Pons (tissue), 1 donor: ENCODE measurements around the gene VWA1.
"Not testable (repeated sequence)": the region's sequence is repeated elsewhere in the genome, so short reads cannot be mapped to it uniquely, and the experiment has no call there.

Experiments
- DNase-seq: peaks from one replicate; pipeline ENCODE4 v3.0.0-alpha.2; 2016; ENCODE audit warnings: low spot score

Gene VWA1

DNA sequence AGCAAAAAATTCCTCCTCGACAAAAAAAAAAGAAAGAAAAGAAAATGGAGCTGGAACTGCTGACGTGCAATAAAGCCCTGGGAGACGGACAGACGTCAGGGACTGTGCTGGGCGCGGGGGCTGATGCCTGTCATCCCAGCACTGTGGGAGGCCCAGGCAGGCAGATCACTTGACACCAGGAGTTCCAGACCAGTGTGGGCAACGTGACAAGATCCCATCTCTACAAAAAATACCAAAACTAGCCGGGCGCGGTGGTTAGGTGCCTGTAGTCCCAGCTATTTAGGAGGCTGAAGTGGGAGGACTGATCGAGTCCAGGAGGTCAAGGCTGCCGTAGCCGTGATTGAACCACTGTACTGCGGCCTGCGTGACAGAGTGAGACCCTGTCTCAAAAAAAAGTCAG is 10.8 kb upstream of the VWA1 start:
- DNase-seq, result no peak

DNA sequence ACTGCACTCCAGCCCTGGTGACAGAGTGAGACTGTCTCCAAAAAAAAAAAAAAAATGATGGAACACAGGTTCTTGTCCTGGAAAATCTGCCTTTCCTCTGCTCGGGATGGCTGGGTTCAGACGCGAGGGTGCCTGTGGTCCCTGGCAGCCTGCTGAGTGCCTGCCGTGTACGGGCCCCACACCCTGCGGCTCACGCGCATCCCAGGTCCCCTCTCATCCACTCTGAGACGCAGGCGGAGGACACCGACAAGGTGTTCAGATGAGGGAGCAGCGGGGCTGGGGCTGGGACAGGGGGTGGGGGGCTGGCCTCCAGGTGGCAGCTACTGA is 10.1 kb upstream of the VWA1 start:
- no peak for DNase-seq

DNA sequence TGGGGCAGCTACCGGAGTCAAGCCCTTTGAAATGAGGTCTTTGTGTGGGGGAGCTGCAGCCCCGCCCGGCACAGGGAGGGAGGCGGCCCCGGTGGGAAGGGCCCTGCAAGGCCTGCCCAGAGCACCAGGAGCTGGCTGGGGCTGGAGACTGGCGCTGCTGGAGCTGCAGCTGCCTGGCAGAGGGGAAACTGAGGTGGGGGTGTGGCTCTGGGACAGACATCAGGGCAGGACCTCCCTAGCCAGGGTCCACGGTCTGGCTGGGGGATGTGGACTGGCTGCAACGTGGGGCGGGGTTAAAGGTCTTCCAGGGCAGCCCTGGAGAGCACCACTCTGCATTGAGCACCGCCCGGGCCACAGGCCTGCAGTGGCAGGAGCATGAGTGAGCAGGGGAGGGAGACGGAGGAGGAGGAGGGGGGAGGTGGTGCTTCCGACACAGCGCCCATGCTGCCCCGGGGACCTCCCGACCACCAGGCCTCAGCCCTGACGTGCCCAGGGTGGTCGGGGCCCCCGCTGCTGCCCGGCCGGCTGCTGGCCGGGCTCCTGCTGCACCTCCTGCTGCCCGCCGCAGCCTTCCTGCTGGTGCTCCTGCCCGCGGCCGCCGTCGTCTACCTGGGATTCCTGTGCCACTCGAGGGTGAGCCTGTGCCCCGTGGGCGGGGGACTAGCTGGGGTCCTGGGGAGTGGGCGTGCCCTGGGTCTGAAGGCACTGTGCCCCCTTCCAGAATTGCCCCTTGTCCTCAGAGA is 9.6 kb upstream of the VWA1 start:
- DNase-seq, result peak; percentile 82

DNA sequence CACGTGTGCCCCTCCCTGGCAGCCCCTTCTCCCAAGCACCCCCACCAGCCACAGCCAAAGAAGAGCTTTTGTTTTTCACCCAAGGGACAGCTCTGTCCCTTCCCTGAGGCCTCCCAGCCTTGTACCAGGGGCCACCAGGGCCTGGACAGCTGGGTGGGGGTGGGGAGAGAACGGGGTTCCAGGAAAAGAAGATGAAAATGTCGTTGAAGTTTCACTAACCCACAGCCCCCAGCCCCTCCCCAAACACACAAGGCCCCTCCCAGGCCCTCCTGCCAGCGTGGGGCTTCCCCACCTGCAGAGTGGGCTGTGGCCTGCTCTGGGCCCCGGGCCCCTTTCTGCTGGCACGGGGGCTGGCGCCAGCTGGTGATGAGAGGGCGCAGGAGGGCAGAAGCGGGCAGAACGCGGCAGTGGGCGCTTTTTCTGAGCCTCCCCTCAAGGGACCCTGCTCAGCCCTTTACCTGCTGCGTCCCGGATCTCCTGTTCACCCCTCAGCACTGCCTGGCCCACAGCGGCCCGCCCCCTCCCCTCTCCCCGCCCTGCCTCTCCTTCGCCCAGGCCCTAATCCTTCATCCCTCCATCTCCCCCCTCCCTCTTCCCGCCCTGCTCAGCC is 8.9 kb upstream of the VWA1 start:
- peak; percentile 87 for DNase-seq

DNA sequence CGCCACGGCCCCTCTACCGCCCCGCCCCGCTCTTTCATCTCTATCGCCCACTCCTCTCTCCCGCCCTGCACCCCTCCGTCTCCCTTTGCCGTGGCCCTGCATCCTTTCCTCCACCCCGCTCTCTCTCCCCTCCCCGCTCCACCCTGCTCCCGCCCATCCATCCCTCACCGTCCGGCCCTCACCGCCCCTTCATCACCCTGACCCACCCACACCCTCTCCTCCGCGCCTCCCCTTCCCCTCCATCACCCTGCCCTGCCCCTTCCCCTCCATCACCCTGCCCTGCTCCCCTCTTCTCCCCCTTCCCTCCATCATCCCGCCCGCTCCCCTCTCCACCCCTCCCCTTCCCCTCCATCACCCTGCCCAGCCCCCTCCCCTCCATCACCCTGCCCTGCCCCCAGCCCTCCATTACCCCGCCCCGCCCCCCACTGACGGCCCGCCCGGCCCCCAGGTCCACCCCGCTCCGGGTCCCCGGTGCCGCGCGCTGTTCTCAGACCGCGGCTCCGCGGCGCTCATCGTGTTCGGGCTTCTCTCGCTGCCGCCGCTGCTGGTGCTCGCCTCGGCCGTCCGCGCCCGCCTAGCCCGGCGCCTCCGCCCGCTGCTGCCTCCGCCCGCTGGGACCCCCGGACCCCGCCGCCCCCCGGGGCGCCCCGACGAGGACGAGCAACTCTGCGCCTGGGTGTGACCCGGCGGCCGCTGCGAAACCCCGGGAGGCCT is 8.2 kb upstream of the VWA1 start:
- DNase-seq, result no peak

DNA sequence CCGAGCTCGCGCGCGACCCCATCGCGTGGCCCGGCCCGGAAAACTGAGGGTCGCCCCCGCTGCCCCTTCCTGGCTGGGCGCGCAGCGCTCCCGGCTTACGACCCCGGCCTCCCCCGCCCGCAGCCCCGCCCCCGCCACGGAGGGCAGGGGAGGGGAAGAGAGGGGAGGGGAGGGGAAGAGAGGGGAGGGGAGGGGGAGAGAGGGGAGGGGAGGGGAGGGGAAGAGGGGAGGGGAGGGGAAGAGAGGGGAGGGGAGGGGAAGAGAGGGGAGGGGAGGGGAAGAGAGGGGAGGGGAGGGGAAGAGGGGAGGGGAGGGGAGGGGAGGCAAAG is 7.7 kb upstream of the VWA1 start:
- DNase-seq, result no peak

DNA sequence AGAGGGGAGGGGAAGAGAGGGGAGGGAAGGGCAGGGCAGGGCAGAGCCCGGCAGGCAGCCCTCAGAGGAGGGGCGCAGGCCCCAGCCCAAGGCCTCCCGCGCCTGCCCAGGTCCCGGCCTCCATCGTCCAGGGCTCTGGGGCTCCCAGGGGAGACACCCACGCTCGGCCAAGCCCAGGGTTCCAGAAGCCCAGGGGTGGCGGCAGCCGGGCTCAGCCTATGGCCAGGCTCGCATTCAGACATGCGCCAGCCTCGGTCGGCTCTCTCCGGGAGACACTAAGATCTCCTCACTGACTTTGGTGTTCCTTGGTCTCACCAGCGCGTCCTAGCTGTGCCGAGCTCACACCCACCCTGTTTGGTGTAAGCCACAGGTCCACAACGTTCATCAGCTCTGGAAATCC is 7.3 kb upstream of the VWA1 start:
- DNase-seq, result no peak

DNA sequence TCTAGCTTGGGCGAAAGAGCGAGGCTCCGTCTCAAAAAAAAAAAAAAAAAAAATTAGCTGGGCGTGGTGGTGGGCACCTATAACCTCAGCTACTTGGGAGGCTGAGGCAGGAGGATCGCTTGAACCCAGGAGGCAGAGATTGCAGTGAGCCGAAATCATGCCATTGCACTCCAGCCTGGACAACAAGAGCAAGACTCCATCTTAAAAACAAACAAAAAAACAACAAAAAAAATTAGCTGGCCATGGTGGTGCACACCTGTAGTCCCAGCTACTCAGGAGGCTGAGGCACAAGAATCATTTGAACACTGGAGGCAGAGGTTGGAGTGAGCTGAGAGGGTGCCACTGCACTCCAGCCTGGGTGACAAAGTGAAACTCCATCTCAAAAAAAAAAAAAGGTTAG is 6.5 kb upstream of the VWA1 start:
- DNase-seq, result not testable (repeated sequence)

DNA sequence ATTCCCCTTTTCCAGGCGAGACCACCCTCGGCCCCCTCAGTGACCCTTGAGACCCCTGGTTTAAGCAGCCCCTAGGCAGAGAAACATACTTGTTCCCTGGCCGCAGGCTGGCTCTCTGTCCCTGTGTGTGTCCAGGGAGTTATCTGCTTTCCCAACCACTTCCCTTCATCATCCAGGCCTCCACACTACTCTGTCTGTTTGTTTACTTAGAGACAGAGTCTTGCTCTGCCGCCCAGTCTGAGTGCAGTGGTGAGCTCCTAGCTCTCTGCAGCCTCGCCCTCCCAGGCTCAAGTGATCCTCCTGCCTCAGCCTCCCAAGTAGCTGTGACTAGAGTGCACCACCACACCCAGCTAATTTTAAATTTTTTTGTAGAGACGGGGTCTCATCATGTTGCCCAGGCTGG is 5.8 kb upstream of the VWA1 start:
- DNase-seq, result no peak

DNA sequence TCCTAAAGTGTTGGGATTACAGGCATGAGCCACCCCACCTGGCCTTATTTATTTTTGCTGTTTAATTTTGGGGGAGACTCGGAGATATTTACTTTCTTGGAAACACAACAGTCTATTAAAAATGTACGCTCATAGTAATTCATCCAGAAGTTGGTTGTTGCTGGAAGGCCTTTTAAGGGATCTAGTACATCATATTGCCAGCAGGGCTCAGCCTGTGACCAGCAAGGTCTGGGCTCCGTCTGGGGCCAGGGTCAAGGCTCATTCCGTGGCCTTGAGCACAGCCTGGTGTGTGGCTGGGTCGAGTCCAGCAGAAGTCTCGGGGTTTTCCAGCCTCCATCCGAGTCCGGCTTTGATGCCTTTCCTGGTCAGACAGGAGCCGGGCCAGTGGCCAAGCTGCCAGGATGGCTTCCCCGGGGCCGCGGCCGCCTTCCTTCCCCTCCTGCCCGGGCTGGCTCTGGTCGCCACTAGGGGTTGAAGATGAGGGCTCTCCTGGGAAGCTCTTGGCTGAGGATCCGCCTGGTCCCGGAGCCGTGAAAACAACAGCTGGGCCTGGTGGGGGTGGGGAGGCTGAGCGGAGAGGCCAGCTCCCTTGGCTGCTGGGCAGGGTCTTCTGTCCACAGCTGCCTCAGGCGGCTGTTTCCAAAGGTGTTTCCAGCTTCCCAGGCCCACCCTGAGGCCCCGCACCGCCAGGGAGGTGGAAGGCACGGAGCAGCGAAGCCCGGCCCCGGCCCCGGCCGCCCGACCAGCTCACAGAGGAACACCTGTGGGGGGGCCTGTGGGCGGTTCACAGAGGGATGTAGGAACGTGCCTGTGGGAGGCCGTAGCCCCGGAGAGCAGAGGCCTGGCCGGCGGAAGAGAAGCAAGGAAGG is 5.1 kb upstream of the VWA1 start:
- peak; percentile 72 for DNase-seq

DNA sequence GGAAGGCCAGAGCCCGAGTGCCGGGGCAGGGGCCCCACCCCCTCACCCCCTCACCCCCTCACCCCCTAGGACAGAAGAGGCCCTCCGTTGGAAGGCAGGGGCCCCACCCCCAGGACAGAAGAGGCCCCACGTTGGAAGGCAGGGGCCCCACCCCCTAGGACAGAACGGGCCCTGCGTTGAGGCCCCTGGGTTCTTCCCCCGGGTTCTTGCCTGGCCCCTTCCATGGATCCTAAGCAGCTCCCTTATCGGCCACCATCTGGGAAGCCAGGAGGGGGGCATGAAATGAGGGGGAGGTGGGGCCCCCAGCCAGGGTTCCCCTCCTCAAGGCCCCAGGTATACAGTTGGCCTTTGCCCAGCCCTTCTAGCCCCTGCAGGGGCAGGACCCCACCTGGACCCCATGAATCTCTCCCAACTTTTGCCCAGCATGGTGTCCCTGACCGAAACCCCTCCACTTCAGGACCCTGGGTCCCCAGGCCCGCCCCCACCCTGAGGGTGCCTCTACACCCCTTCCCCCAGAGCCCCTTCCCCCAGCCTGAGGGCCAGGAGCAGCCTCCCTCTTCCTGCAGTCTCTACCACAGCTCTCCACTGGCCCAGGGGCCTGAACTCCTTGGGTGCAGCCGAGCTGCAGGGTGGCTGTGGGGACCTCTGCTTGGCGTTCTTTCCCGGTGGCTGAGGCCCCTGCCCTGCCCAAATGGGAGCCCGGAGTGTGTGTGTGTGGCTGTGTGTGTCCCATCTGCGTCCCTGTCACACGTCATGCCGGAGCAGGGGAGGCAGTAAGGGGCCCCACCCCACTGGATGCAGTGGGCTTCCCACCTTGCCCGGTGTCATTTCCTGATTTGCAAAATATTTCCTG is 4.3 kb upstream of the VWA1 start:
- DNase-seq, result no peak

DNA sequence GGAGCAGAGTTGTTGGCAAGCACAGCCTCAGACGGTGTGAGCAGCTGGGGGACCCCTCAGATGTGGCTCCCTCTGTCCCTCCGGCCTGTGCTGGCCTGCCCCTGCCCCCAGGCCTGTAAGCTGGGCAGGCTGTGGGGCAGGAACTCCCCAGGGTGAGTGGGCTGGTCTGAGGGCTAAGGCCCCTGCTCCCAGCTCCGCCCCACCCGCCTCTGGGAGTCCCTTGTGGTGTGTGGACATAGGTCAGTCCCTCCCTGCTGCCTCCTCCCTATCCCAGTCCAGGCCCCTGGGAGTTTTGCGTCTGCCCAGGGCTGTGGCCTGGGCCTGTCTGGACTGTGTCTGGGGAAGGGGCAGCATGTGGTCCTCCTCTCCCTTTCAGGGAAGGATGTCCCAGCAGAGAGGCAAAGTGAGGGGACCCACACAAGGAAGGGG is 3.6 kb upstream of the VWA1 start:
- DNase-seq, result no peak

DNA sequence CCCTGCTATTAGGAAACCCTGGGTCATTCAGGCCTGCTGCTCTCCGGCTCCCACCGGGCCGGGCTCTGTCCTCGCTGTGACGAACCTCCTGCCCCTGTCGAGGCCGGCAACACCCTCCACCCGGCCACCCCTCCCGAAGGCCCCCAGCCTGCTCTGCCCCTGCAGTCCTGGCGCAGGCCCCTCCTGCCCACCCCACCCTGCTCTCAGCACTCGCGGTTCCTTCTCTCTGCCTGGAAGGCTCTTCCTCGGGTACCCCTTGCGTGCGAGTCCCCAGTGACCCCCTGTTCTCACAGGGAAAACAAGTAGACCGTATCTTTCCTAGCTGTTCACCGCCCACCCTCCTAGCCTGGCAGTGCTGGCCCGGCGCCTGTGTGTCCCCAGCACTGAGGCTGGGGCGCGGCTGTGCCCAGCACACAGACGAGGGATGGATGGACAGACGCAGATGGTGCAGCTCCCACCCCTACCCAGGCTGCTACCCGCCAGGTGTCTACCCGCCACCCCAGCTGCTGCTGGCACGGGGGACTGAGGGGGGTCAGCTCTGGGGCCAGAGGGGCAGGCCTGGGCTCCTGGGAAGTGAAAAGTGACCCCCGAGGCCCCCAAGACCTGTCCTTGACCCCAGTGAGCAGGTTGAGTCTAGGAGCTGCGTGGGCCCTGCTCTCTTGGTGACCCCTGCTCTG is 3.1 kb upstream of the VWA1 start:
- DNase-seq, result no peak

DNA sequence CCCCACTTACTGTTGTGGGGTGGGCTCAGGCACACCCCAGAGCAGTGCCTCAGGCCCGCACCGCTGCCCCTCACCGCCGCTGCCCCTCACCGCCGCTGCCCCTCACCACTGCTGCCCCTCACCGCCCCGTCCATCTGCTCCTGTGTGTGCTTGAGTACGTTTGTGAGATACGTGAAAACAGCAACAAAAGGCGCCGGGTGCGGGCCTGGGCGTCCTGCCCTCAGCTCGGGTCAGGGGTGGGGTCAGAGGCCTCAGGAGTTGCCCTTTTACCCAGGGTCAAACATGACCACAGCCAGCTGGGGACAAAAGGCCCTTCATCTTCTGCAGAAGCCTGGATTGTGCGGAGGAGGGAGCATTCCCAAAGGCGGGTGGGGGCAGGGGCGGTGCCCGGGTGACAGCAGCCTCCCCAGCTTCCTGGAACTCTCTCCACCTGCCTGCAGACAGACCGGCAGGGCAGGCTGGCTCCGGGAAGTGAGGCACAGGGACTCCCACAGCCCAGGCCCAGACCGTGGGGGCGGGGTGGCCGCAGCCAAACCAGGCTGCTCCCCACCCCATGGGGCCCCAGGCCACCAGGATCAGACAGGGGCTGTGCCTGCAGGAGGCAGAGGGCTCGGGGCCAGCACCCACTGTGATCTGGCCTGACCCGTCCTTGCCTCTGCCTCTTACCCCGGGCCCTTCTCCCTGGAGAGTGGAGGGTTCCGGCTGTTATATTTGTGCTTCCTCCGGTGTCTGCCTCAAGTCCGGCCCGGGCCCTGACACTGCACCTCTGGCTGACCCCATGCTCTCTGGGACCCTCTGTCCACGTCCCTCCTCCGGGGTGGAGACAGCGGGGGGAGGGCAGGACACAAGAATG is 2.3 kb upstream of the VWA1 start:
- DNase-seq, result peak; percentile 89

DNA sequence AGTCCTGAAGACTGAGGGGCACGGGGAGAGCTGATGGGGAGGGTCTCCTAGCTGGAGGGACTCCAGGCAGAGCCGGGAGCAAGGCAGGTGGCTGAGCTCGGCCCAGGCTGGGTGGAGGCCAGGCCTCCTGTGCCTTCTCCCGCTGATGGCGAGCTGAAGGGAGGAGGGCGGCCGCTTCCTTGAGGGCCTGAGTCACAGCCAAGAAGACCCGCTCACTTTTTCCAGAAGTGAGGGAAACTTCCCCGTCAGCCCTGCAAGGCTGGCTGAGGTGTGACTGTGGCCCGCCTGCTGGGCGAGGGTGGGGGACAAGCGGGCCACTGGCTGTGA is 1.7 kb upstream of the VWA1 start:
- DNase-seq, result no peak

DNA sequence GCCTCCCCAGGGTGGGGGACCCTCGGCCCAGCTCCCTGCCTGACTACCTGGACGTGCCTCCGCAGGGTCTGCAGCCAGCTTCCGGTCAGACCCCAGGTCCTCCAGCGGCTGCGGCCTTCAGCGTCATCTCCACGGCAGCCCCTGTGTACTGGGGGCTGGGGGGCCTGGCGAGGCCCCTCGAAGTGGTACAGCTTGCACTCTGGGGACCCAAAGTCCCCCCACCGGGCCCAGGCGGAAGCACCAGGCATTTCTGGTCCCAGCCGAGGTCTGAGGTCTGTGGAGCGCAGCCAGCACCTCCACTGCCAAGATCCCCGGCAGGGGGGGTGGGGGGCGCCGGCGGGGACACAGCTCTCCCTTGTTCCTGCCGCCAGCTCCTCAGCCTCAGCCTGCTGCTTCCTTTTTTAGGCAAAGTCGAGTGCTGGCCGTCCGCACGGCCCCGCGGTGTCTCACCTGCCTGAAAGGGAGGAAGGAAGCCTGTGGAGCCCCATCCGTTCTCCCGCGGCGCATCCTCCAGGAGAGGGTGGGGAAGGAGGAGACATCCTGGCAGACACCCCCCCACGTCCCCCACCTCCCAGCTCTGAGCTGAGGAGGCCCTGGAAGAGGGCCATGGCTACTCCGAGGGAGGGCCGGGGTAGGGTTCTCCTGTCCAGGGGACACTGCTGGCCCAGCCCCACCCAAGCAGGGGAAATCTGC is 1.2 kb upstream of the VWA1 start:
- DNase-seq, result peak; percentile 74

DNA sequence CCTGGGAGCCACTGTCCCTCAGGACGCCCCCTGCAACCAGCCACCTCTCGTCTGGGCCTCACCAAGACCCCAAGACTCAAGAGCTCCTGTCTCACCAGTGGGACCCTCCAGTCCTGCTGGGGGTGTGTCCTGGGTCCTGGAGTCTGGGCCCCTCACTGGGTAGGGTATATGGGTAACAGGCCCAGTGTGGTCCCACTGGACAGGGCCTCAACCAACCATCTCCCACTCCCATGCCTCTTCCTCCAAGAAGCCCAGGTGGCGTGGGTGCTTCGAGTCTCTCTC is 725 bp upstream of the VWA1 start:
- DNase-seq, result no peak

DNA sequence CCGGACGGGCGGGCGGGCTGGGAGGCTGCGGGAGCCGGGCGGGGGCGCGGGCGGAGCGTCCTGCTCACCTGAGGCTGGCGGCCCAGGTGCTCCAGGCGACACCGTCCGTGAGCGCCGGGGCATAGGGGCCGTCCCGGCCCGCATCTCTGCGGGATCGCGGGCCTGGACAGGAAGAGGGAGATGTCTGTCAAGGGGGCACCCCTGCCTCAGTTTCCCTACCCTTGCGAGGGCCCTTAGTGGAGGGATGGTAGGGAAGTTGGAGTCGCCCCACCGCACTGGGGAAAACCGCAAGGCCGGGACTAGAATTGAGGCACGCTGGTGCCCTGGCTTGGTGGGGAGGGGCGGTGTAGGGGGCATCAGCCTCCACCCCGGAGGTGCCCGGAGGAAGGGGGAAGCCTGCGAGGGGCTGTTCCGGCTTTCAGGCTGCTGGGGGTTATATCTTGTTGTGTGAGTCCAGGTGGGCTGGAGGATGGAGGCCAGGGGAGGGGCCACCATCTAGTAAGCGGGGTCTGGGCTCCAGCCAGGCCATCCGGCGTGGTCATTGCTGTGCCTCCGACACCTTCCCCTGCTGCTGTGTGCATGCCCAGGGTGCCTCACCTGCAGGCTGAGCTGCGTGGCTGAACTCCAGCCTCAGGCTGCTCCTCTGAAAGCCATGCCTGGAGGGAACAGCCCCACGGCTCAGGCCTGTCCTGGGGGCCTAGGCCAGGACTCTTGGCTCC is 580 bp downstream of the VWA1 start:
- DNase-seq, result no peak

DNA sequence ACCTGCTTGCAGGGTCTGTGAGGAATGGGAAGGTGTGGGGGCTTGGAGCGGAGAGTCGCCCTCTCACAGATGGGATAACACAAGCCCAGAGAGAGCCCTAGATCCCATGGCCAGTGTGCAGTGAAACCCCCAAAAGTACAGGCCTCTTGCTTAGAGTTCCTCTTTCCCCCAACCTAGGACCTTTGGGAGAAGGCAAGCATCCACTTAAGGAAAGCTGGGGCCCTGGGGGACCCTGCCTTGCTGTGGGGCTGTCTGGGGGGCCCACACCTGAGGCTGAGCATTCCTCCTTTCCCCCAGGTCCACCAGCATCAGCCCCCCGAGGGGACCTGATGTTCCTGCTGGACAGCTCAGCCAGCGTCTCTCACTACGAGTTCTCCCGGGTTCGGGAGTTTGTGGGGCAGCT is 1.1 kb downstream of the VWA1 start:
- no peak for DNase-seq
